ENCODE results near the gene NDUFB8.
A peak's percentile ranks its signal among the peaks of the same experiment; 100 is the strongest.

NDUFB8 gene

DNA sequence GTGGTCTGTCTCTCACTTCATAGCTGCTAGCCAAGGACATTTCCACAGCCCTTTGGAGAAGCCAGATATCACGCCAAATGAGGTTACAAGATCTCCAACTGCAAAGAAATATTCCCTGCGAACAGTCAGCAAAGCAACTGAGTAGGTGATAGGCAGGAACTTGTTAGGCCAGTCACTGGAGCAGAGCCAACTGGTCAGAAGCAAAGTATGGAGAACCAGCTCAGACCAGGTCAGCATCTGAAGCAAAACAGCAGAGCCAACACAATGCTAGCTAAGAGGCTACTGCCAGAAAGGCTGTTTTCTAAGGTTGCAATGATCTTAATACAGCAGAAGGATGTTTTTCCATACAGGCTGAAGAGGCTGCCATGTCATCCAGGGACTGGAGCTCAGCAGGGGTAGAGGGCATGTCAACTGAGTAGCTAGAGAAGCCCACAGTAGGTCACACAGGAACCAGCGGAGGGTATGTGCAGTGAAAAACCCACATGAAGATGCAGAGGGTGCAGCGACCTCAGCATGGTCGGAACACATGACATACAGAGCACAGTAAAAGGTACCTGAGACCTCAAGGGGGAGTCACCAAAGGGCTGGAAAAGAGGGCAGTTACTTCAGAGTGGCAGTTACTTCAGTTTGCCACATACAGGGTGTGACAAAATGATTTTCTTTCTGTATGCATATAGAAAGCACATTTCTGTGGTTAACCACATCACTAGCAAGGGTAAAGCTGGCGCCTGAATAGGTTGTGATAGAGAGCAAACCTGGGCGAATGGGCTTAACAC lies 18.9 kb downstream of the NDUFB8 start:
- Histone ChIP-seq H3K36me3 (peaks cover 22% of the 10 kb centered on the region), H3K9me3 (no peaks in the 10 kb centered on the region), H3K27ac (peak overlapping the region; percentile 71)

DNA sequence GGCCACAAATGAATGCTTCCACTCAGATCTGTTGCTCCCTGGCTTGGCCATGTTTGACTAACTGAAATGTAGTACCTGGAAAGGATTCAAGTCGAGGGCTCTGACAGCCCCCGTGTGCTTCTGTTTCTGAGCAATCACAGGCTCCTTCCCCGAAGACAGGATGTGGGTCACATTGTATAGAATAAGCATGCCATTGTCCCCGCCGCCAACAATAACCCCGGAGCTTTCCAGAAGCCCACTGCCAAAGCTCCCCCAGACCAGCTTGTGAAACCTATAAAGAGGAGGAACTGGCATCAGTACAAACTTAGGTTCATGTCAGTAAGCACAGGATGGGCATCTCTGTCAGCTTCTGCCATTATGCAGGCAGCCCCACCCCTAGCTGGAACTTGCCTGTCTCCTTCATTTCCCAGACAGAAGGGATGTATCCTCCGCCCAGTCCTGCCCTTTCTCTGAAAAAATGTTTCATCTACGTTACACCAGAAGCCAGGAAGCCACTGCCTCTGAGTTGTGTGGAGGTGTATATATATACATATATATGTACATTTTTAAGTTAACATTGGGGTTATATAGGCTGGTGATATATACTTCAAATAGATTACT lies 20.3 kb downstream of the NDUFB8 start:
- no peak overlapping the region for H3K27ac ChIP-seq
- TF ChIP-seq, protein P1, sequence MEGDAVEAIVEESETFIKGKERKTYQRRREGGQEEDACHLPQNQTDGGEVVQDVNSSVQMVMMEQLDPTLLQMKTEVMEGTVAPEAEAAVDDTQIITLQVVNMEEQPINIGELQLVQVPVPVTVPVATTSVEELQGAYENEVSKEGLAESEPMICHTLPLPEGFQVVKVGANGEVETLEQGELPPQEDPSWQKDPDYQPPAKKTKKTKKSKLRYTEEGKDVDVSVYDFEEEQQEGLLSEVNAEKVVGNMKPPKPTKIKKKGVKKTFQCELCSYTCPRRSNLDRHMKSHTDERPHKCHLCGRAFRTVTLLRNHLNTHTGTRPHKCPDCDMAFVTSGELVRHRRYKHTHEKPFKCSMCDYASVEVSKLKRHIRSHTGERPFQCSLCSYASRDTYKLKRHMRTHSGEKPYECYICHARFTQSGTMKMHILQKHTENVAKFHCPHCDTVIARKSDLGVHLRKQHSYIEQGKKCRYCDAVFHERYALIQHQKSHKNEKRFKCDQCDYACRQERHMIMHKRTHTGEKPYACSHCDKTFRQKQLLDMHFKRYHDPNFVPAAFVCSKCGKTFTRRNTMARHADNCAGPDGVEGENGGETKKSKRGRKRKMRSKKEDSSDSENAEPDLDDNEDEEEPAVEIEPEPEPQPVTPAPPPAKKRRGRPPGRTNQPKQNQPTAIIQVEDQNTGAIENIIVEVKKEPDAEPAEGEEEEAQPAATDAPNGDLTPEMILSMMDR (IDR thresholded peaks at IDR 0.05) = no peak
- no peaks in the 10 kb centered on the region for H3K27me3 ChIP-seq
- peaks cover 43 to 44% of the 10 kb centered on the region in 2 experiments for H3K4me1 ChIP-seq (ENCODE audit: control insufficient read depth in 1 of 2, insufficient read depth in 1 of 2, low read depth in 1 of 2, low read length in 1 of 2)
- no peak overlapping the region for H3K4me3 ChIP-seq (ENCODE audit: low read depth in 1 of 2, low read length in 1 of 2)
- no peaks in the 10 kb centered on the region for H3K9me3 ChIP-seq
- H3K36me3 ChIP-seq = peaks cover 34% of the 10 kb centered on the region

More for the DNA sequence above, 18.9 kb downstream of the NDUFB8 start:
- no peaks in the 10 kb centered on the region for H3K27me3 ChIP-seq
- TF ChIP-seq, protein P1 (IDR thresholded peaks at IDR 0.05) = no peak
- peaks cover 44 to 48% of the 10 kb centered on the region in 2 experiments for H3K4me1 ChIP-seq (ENCODE audit: control insufficient read depth in 1 of 2, insufficient read depth in 1 of 2, low read depth in 1 of 2, low read length in 1 of 2)
- H3K4me3 ChIP-seq (ENCODE audit: low read depth in 1 of 2, low read length in 1 of 2) = peak overlapping the region in 1 of 2 experiments; percentile 4

DNA sequence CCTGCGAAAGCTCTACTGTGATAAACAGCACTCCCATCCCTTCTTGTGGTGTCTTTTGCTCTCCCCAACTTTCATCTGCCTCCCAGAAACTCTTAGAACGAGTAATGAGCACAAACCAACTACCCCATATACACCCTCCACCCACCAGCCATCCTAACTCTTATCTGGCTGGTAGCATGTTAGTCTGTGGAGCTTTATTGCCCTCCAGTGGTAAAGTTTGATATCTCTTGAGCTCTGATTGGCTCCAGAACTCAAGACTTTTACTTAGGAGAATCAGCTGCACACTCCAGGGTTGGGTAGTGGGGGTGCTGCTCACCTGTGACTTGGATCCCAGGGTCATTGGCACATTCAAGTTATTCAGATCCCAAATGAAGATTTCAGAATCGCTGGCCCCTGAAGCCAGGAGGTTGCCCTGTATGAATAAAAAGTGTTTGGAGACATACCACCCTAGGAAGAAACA lies 20.9 kb downstream of the NDUFB8 start:
- H3K9me3 ChIP-seq = no peaks in the 10 kb centered on the region
- no peak overlapping the region for H3K27ac ChIP-seq
- no peak overlapping the region for H3K4me3 ChIP-seq (ENCODE audit: low read depth in 1 of 2, low read length in 1 of 2)
- H3K4me1 ChIP-seq (ENCODE audit: control insufficient read depth in 1 of 2, insufficient read depth in 1 of 2, low read depth in 1 of 2, low read length in 1 of 2) = peaks cover 43 to 44% of the 10 kb centered on the region in 2 experiments
- TF ChIP-seq, protein P1 (IDR thresholded peaks at IDR 0.05) = no peak
- no peaks in the 10 kb centered on the region for H3K27me3 ChIP-seq
- peaks cover 39% of the 10 kb centered on the region for H3K36me3 ChIP-seq

DNA sequence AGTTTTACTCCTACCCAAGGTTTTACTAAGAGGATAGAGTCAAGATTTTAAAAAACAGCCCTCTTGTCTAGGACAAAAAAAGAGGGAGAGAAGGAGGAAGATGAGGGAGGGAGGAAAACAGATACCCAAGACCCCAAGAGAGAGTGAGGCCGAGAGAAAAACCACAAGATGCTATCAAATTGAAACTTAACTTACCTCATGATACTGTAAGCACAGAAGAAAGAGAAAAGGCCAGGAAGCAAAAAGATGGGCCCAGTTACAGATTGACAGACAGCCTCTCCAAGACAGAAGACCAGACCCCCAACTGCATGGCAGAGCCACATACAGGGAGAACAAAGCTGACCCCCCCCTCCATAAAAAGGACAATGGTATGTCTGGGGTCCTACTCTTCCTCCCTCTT lies 21.4 kb downstream of the NDUFB8 start:
- Histone ChIP-seq H3K27me3 (no peaks in the 10 kb centered on the region), H3K4me3 (ENCODE audit: low read depth in 1 of 2, low read length in 1 of 2) (no peak overlapping the region), H3K9me3 (no peaks in the 10 kb centered on the region), H3K36me3 (peaks cover 39% of the 10 kb centered on the region), H3K4me1 (ENCODE audit: control insufficient read depth in 1 of 2, insufficient read depth in 1 of 2, low read depth in 1 of 2, low read length in 1 of 2) (peaks cover 43 to 44% of the 10 kb centered on the region in 2 experiments), H3K27ac (no peak overlapping the region)
- TF ChIP-seq, protein P1 (IDR thresholded peaks at IDR 0.05) = no peak

DNA sequence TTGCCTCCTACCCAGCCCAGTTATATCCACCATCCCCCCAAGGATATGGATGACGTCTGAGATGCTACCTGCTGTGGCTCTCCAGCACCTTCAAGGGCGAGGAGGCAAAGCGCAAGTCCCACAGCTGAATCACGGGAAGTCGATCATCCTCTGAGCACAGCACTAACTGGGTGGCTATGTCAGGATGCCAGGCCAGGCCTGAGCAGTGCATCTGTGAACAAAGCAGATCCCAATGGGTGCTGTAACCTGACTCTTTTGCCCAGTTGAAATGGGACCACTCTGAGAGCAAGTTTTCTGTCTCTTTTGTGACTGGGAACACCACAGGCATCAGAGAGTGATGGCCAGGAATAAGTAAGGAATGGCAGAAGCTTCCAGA lies 22.3 kb downstream of the NDUFB8 start:
- H3K36me3 ChIP-seq = peaks cover 39% of the 10 kb centered on the region
- no peaks in the 10 kb centered on the region for H3K9me3 ChIP-seq
- TF ChIP-seq, protein P1 (IDR thresholded peaks at IDR 0.05) = no peak
- H3K27ac ChIP-seq = no peak overlapping the region
- peaks cover 36 to 37% of the 10 kb centered on the region in 2 experiments for H3K4me1 ChIP-seq (ENCODE audit: control insufficient read depth in 1 of 2, insufficient read depth in 1 of 2, low read depth in 1 of 2, low read length in 1 of 2)
- H3K27me3 ChIP-seq = no peaks in the 10 kb centered on the region
- no peak overlapping the region for H3K4me3 ChIP-seq (ENCODE audit: low read depth in 1 of 2, low read length in 1 of 2)

All from neutrophil (primary cell).